Transverse colon (tissue), 4 donors: ENCODE measurements around the gene PAF1. TPM values are rescaled to one million over a fixed set of nuclear protein-coding genes. Genes with fewer than 3 reads are reported as not detected.

ENCODE experiments used
- DNase-seq: peaks from one replicate; pipeline ENCODE4 v3.0.0-alpha.2; 2019
- H3K27ac ChIP-seq, 4 donors: fragments of 200-600 bp; sonication (generic); 2 replicates each; pipeline ENCODE4 v1.5.1; 2016 to 2018; ENCODE audit warnings: inconsistent platforms in 4 of 4
- H3K27me3 ChIP-seq: fragments of 200-600 bp; sonication (generic); 2 replicates; pipeline ENCODE4 v1.5.1; 2017; ENCODE audit warnings: inconsistent platforms
- H3K36me3 ChIP-seq, 4 donors: fragments of 200-600 bp; sonication (generic); 2 replicates each; pipeline ENCODE4 v1.5.1; 2017 to 2019; ENCODE audit warnings: inconsistent platforms in 4 of 4
- H3K4me1 ChIP-seq, 4 donors: fragments of 200-600 bp; sonication (generic); 2 replicates each; pipeline ENCODE4 v1.5.1; 2017 to 2020; ENCODE audit warnings: inconsistent platforms in 4 of 4
- H3K4me3 ChIP-seq, 4 donors: fragments of 200-600 bp; sonication (generic); 1 replicate in 1 of 4; 2 replicates in 3 of 4; pipeline versions ENCODE4 v1.5.1 to v1.6.1; 2017 to 2019; ENCODE audit warnings: inconsistent platforms in 4 of 4
- H3K9me3 ChIP-seq, 2 donors: fragments of 200-600 bp; sonication (generic); 2 replicates each; pipeline ENCODE4 v1.5.1; 2017 to 2019; ENCODE audit warnings: inconsistent platforms in 2 of 2
- CTCF ChIP-seq, 5 experiments: fragments of 200-600 bp in 3 of 5; fragments of 450-650 bp in 2 of 5; sonication (generic) in 3 of 5; IDR thresholded peaks; 1 replicate in 2 of 5; 2 replicates in 3 of 5; pipeline ENCODE4 v1.5.1; 2016 to 2017; ENCODE audit warnings: antibody characterized with exemption in 5 of 5, inconsistent platforms in 3 of 5, mild to moderate bottlenecking in 2 of 5, moderate library complexity in 1 of 5
- EP300 ChIP-seq: sonication (generic); formaldehyde crosslinking; IDR thresholded peaks from one replicate; pipeline ENCODE4 v1.6.1; 2017; ENCODE audit warnings: antibody characterized with exemption, low read depth
- POLR2A ChIP-seq: fragments of 450-650 bp; IDR thresholded peaks from one replicate; pipeline ENCODE4 v1.6.1; 2016; ENCODE audit warnings: antibody characterized with exemption, mild to moderate bottlenecking, moderate library complexity
- POLR2AphosphoS5 ChIP-seq, 3 donors: sonication (generic); formaldehyde crosslinking; IDR thresholded peaks; one replicate each; pipeline ENCODE4 v1.6.1; 2016; ENCODE audit warnings: antibody characterized with exemption in 3 of 3
- WGBS, 2 donors: methylation state at CpG; one replicate each; pipeline ENCODE4 v1.1.5; 2018; ENCODE audit warnings: low coverage in 1 of 2; 5-methylcytosine and 5-hydroxymethylcytosine counted together
- in situ Hi-C, 4 donors: fragments of 200-750 bp; cut with MboI; loops; one replicate each; pipeline versions ENCODE4 v1.15.0 to v1.15.1; 2017; ENCODE audit warnings: low sequenced_read_pairs in 3 of 4, low pct_ligation_motif_present in 1 of 4, low pct_unique_long_range_greater_than_20kb in 1 of 4
- intact Hi-C: fragments of 100-400 bp; cut with DNase I; formaldehyde crosslinking; loops from one replicate; pipeline ENCODE4 v1.15.1; 2023; ENCODE audit warnings: low total_unique reads
- total RNA-seq, 4 donors: library from RNA; depleted of rRNA; stranded (reverse); fragments of >200 nt; gene quantifications; one replicate each; pipeline ENCODE4 v1.1.0, GENCODE V29; 2016

Gene PAF1
- total RNA-seq, 4 donors from 2014 or later = 37.8 to 71.2 (median 43.0) TPM

- in situ Hi-C loops (no loop called here), intact Hi-C loops (no loop called here)
- peaks cover 0 to under 1% (median 0%) of the 10 kb centered on the region in 4 donors for H3K4me1 ChIP-seq
Observed at GRCh38 chr19:39356647-39357046, 34.3 kb downstream of the PAF1 start.

GRCh38 chr19:39356073-39356472 lies 34.8 kb downstream of the PAF1 start:
- intact Hi-C loops = no loop called here
- Histone ChIP-seq H3K36me3 (peaks cover 0 to 56% (median 23%) of the 10 kb centered on the region in 4 donors), H3K27me3 (no peaks in the 10 kb centered on the region), H3K4me1 (peaks cover 0 to 6% (median 2%) of the 10 kb centered on the region in 4 donors), H3K4me3 (no peak overlapping the region), H3K27ac (no peak overlapping the region), H3K9me3 (no peaks in the 10 kb centered on the region)
- no peak for DNase-seq
- TF ChIP-seq CTCF (IDR thresholded peaks at IDR 0.05) (no peak), EP300 (no peak), POLR2AphosphoS5 (IDR thresholded peaks at IDR 0.05) (no peak), POLR2A (no peak)
- in situ Hi-C loops = no loop called here
- 81 to 100% methylated on average over 2 to 3 of the region's 3 CpGs for WGBS, 2 donors

More at GRCh38 chr19:39356647-39357046, 34.3 kb downstream of the PAF1 start:
- H3K36me3 ChIP-seq = peaks cover 0 to 56% (median 23%) of the 10 kb centered on the region in 4 donors
- DNase-seq = no peak
- no peak overlapping the region for H3K27ac ChIP-seq
- no peak overlapping the region for H3K4me3 ChIP-seq
- TF ChIP-seq EP300 (no peak), POLR2A (no peak), CTCF (IDR thresholded peaks at IDR 0.05) (no peak), POLR2AphosphoS5 (IDR thresholded peaks at IDR 0.05) (no peak)
- 40 to 85% methylated on average over 1 to 18 of the region's 18 CpGs for WGBS, 2 donors
- no peaks in the 10 kb centered on the region for H3K27me3 ChIP-seq
- H3K9me3 ChIP-seq = no peaks in the 10 kb centered on the region

- peaks cover 0 to 50% (median 20%) of the 10 kb centered on the region in 4 donors for H3K36me3 ChIP-seq
- in situ Hi-C loops = no loop called here
- intact Hi-C loops = no loop called here
- no peak overlapping the region for H3K4me3 ChIP-seq
- no peak for DNase-seq
- H3K9me3 ChIP-seq = no peaks in the 10 kb centered on the region
- peaks cover 0 to 9% (median 3%) of the 10 kb centered on the region in 4 donors for H3K4me1 ChIP-seq
- TF ChIP-seq CTCF (IDR thresholded peaks at IDR 0.05) = no peak
- no peak for TF ChIP-seq EP300
- no peak for TF ChIP-seq POLR2AphosphoS5 (IDR thresholded peaks at IDR 0.05)
- TF ChIP-seq POLR2A = no peak
- 95 to 100% methylated on average over 2 to 5 of the region's 5 CpGs for WGBS, 2 donors
- no peak overlapping the region for H3K27ac ChIP-seq
- H3K27me3 ChIP-seq = no peaks in the 10 kb centered on the region
Observed at GRCh38 chr19:39355253-39355652, 35.7 kb downstream of the PAF1 start.

- Histone ChIP-seq H3K4me3 (no peak overlapping the region), H3K4me1 (peaks cover 0 to 9% (median 3%) of the 10 kb centered on the region in 4 donors), H3K36me3 (peaks cover 0 to 37% (median 20%) of the 10 kb centered on the region in 4 donors), H3K27ac (peak overlapping the region in 1 of 4 donors; percentile 44), H3K9me3 (no peaks in the 10 kb centered on the region), H3K27me3 (no peaks in the 10 kb centered on the region)
- TF ChIP-seq EP300 = no peak
- no peak for TF ChIP-seq POLR2AphosphoS5 (IDR thresholded peaks at IDR 0.05)
- no peak for TF ChIP-seq POLR2A
- in situ Hi-C loops = no loop called here
- intact Hi-C loops = no loop called here
- DNase-seq = no peak
- WGBS, 2 donors = 77 to 82% methylated on average over 11 to 12 of the region's 12 CpGs
Observed at GRCh38 chr19:39352381-39353255, 38.3 kb downstream of the PAF1 start.
